ENCODE results near the gene NUCKS1.

DNA sequence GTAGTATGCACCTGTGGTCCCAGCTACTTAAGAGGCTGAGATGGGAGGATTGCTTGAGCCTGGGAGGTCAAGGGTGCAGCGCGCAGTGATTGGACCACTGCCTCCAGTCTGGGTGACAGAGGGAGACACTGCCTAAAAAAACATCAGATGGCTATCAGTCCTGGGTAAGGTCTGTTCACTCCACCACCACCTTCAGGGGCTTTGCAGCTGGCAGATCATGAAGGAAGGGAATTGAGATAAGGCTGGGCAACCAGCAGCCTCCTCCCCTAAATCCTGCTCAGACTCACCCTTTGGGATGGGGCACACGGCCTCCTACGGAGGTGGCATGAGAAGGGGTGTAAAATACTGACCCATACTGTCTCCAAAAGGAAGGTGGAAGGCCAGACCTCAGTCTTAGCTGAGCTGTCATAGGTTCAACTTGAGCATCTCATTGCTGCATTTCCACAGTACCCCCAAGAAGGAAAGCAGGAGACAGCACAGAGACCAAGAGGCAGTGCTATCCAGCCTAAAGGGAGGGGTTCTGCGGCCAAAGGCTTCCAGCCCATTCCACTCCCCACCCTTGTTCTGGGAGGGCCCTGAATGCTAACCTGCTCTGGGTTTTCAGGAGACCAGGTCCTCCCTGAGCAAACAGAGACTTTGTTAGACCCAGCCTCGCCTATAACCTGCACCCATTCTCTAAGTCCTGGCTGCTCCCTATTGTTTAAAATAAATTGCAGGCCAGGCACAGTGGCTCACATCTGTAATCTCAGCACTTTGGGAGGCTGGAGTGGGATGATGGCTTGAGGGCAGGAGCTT lies 83.4 kb downstream of the NUCKS1 start:
- TF ChIP-seq FOSL1 (IDR thresholded peaks at IDR 0.05; ENCODE audit: insufficient read depth, low read depth, low read length) (no peak), POLR2AphosphoS5 (IDR thresholded peaks at IDR 0.05; ENCODE audit: low read depth, low read length) (no peak), RAD21 (IDR thresholded peaks at IDR 0.05 in 1 of 2, conservative IDR thresholded peaks at IDR 0.05 in 1 of 2; ENCODE audit: low read depth in 2 of 2, low read length in 2 of 2) (no peak)
- TF ChIP-seq, protein P1, sequence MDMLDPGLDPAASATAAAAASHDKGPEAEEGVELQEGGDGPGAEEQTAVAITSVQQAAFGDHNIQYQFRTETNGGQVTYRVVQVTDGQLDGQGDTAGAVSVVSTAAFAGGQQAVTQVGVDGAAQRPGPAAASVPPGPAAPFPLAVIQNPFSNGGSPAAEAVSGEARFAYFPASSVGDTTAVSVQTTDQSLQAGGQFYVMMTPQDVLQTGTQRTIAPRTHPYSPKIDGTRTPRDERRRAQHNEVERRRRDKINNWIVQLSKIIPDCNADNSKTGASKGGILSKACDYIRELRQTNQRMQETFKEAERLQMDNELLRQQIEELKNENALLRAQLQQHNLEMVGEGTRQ (IDR thresholded peaks at IDR 0.05; ENCODE audit: low read length) = no peak
- TF ChIP-seq, protein P2, sequence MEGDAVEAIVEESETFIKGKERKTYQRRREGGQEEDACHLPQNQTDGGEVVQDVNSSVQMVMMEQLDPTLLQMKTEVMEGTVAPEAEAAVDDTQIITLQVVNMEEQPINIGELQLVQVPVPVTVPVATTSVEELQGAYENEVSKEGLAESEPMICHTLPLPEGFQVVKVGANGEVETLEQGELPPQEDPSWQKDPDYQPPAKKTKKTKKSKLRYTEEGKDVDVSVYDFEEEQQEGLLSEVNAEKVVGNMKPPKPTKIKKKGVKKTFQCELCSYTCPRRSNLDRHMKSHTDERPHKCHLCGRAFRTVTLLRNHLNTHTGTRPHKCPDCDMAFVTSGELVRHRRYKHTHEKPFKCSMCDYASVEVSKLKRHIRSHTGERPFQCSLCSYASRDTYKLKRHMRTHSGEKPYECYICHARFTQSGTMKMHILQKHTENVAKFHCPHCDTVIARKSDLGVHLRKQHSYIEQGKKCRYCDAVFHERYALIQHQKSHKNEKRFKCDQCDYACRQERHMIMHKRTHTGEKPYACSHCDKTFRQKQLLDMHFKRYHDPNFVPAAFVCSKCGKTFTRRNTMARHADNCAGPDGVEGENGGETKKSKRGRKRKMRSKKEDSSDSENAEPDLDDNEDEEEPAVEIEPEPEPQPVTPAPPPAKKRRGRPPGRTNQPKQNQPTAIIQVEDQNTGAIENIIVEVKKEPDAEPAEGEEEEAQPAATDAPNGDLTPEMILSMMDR (IDR thresholded peaks at IDR 0.05; ENCODE audit: control extremely low read depth in 1 of 3, insufficient read depth in 1 of 3, low read depth in 1 of 3, low read length in 3 of 3) = no peak

Data from H1 (cell line).